B cell (primary cell): ENCODE measurements around the gene ABHD14A. TPM values are rescaled to one million over a fixed set of nuclear protein-coding genes. Genes with fewer than 3 reads are reported as not detected.

ENCODE experiments used
- ATAC-seq: fragments of 200-7000 bp; cut with Tn5 transposase; one replicate; pipeline ENCODE4 v1.10.0; 2021; ENCODE audit warnings: low read depth, mild to moderate bottlenecking, moderate number of reproducible peaks, moderate library complexity
- CTCF ChIA-PET: fragments of 350-600 bp; sonication (Branson Sonifier 250); formaldehyde crosslinking; loops from one replicate; lab custom pipeline; 2021; ENCODE audit warnings: antibody characterized with exemption, inconsistent platforms; lab: Charles Lee
- POLR2A ChIA-PET: fragments of 350-600 bp; sonication (Branson Sonifier 250); formaldehyde crosslinking; loops from one replicate; lab custom pipeline; 2021; ENCODE audit warnings: antibody characterized with exemption; lab: Charles Lee
- DNase-seq: peaks from one replicate; pipeline ENCODE4 v3.0.0; 2013
- H2AFZ ChIP-seq: 2 replicates; pipeline ENCODE4 v1.6.1; 2012; ENCODE audit warnings: mild to moderate bottlenecking, low read depth, low read length; ENCODE audit not compliant: insufficient read depth, poor library complexity, severe bottlenecking
- H3K27ac ChIP-seq, 2 donors: 1 replicate in 1 of 2; 2 replicates in 1 of 2; pipeline ENCODE4 v1.5.1; 2012 to 2013; ENCODE audit warnings: low read length in 2 of 2, mild to moderate bottlenecking in 2 of 2, moderate library complexity in 1 of 2
- H3K27me3 ChIP-seq, 4 experiments: fragments of 200-600 bp in 1 of 4; sonication (generic) in 1 of 4; replicated peaks in 1 of 4; 1 replicate in 2 of 4; 2 replicates in 2 of 4; pipeline versions ENCODE4 v1.6.1 to v1.7.0; 2013 to 2016; ENCODE audit warnings: low read length in 3 of 4, mild to moderate bottlenecking in 2 of 4, mixed read lengths in 1 of 4, moderate library complexity in 1 of 4; ENCODE audit not compliant: insufficient read depth in 4 of 4, control insufficient read depth in 3 of 4; ENCODE audit errors: control extremely low read depth in 1 of 4
- H3K36me3 ChIP-seq, 2 experiments: replicated peaks in 1 of 2; 1 replicate in 1 of 2; 2 replicates in 1 of 2; pipeline versions ENCODE4 v1.6.1 to v1.7.1; 2013; ENCODE audit warnings: low read length in 1 of 2; ENCODE audit not compliant: insufficient read depth in 2 of 2, control insufficient read depth in 1 of 2; ENCODE audit errors: control extremely low read depth in 1 of 2, extremely low read depth in 1 of 2
- H3K4me1 ChIP-seq, 2 donors: fragments of 200-600 bp in 1 of 2; sonication (generic) in 1 of 2; 1 replicate in 1 of 2; 2 replicates in 1 of 2; pipeline versions ENCODE4 v1.5.1 to v1.6.1; 2013 to 2017; ENCODE audit warnings: low read length in 2 of 2; ENCODE audit not compliant: control insufficient read depth in 2 of 2, insufficient read depth in 2 of 2
- H3K4me2 ChIP-seq: replicated peaks from 2 replicates; pipeline ENCODE3; 2012; ENCODE audit warnings: mild to moderate bottlenecking, low read depth, low read length; ENCODE audit not compliant: poor library complexity, severe bottlenecking
- H3K4me3 ChIP-seq, 5 experiments: fragments of 200-600 bp in 1 of 5; sonication (generic) in 1 of 5; 1 replicate in 3 of 5; 2 replicates in 2 of 5; pipeline versions ENCODE4 v1.5.1 to v1.7.0; 2011 to 2016; ENCODE audit warnings: low read length in 4 of 5, mild to moderate bottlenecking in 4 of 5, low read depth in 2 of 5, control low read depth in 1 of 5, moderate library complexity in 1 of 5; ENCODE audit not compliant: insufficient read depth in 1 of 5; ENCODE audit errors: control extremely low read depth in 1 of 5, extremely low read depth in 1 of 5
- H3K79me2 ChIP-seq: fragments of 200-600 bp; sonication (generic); one replicate; pipeline ENCODE4 v1.6.0; 2016; ENCODE audit warnings: low read length; ENCODE audit not compliant: control insufficient read depth, insufficient read depth
- H3K9ac ChIP-seq: fragments of 200-600 bp; sonication (generic); 2 replicates; pipeline ENCODE4 v1.6.1; 2017; ENCODE audit warnings: mild to moderate bottlenecking, low read length, moderate library complexity
- H3K9me3 ChIP-seq, 3 donors: one replicate each; pipeline versions ENCODE4 v1.6.1 to v1.7.1; 2013; ENCODE audit warnings: low read length in 2 of 3; ENCODE audit not compliant: control insufficient read depth in 2 of 3, insufficient read depth in 1 of 3; ENCODE audit errors: control extremely low read depth in 1 of 3
- H4K20me1 ChIP-seq: 2 replicates; pipeline ENCODE4 v1.6.0; 2012; ENCODE audit warnings: mild to moderate bottlenecking, low read length; ENCODE audit not compliant: insufficient read depth, control insufficient read depth, poor library complexity, severe bottlenecking
- H3K27ac Mint-ChIP-seq: one replicate; pipeline ENCODE4 v1.8.0; 2021; ENCODE audit warnings: mixed read lengths
- H3K27me3 Mint-ChIP-seq: one replicate; pipeline ENCODE4 v1.8.0; 2021; ENCODE audit warnings: mixed read lengths
- H3K4me1 Mint-ChIP-seq: one replicate; pipeline ENCODE4 v1.8.0; 2021; ENCODE audit warnings: mixed read lengths
- H3K4me3 Mint-ChIP-seq: one replicate; pipeline ENCODE4 v1.8.0; 2021; ENCODE audit warnings: mixed read lengths
- H3K9me3 Mint-ChIP-seq: one replicate; pipeline ENCODE4 v1.8.0; 2022; ENCODE audit warnings: mixed read lengths; ENCODE audit not compliant: insufficient read depth
- EZH2 ChIP-seq: IDR thresholded peaks from 2 replicates; pipeline ENCODE4 v1.6.1; 2012; ENCODE audit warnings: borderline replicate concordance, low read depth, mild to moderate bottlenecking, moderate library complexity, low read length; ENCODE audit not compliant: insufficient read depth, poor library complexity, severe bottlenecking
- WGBS: methylation state at CpG from one replicate; pipeline ENCODE4 v1.1.5; 2013; ENCODE audit warnings: missing lambda C conversion rate; ENCODE audit not compliant: insufficient coverage; 5-methylcytosine and 5-hydroxymethylcytosine counted together
- intact Hi-C: fragments of 100-400 bp; cut with micrococcal nuclease; formaldehyde crosslinking; loops from one replicate; pipeline ENCODE4 v1.10.0; 2022
- polyA plus RNA-seq: library from polyadenylated mRNA; depleted of rRNA; stranded (reverse); fragments of >200 nt; gene quantifications from 2 replicates; pipeline ENCODE4 v1.2.3, GENCODE V29; 2012
- total RNA-seq, 2 donors: library from RNA; stranded (reverse); fragments of 120-200 nt in 1 of 2; gene quantifications; 1 replicate in 1 of 2; 2 replicates in 1 of 2; pipeline versions ENCODE4 v1.2.3 to v1.2.4, GENCODE V29; 2013 to 2022
- TF ChIP-seq, protein P1 (sequence below): fragments of 200-600 bp; IDR thresholded peaks from one replicate; pipeline ENCODE4 v1.8.0; 2022; ENCODE audit warnings: antibody characterized with exemption, mild to moderate bottlenecking

ABHD14A gene
- total and polyA plus RNA-seq, 2 donors (not counting 1 experiment from before 2014, with no cell fraction given): 11.9 to 28.8 TPM

- WGBS: 46% methylated on average over 32 of the region's 33 CpGs
- ChIA-PET CTCF (interaction anchor here (0.7 to 1.3 kb wide), 2 partner anchors 18 to 517 kb away, joined by 3 to 4 read pairs; no protein-coding TSS in a partner anchor), POLR2A (no interaction called here)
- no peaks in the 10 kb centered on the region for H3K9me3 Mint-ChIP-seq
- Histone ChIP-seq H3K4me1 (peaks cover 7 to 10% of the 10 kb centered on the region in 2 donors), H3K4me3 (peak within 1 kb of the TSS in 3 of 5 experiments; percentile 35 to 54 (median 51)), H4K20me1 (no peaks in the 10 kb centered on the region), H3K27ac (no peak within 1 kb of the TSS), H3K9me3 (peaks cover 0 to 6% (median 0%) of the 10 kb centered on the region in 3 donors), H3K27me3 (peaks cover 0 to 27% (median 15%) of the 10 kb centered on the region in 4 experiments), H2AFZ (peak within 1 kb of the TSS; percentile 75), H3K36me3 (no peaks in the 10 kb centered on the region), H3K79me2 (no peaks in the 10 kb centered on the region), H3K4me2 (peak within 1 kb of the TSS; percentile 89), H3K9ac (peak within 1 kb of the TSS; percentile 51)
- H3K27ac Mint-ChIP-seq: no peak within 1 kb of the TSS
- H3K4me3 Mint-ChIP-seq: peak within 1 kb of the TSS; percentile 71
- H3K4me1 Mint-ChIP-seq: peaks cover 5% of the 10 kb centered on the region
- H3K27me3 Mint-ChIP-seq: peaks cover 17% of the 10 kb centered on the region
- ATAC-seq (no peak), DNase-seq (no peak)
- intact Hi-C loops: no loop called here
- TF ChIP-seq, protein P1, sequence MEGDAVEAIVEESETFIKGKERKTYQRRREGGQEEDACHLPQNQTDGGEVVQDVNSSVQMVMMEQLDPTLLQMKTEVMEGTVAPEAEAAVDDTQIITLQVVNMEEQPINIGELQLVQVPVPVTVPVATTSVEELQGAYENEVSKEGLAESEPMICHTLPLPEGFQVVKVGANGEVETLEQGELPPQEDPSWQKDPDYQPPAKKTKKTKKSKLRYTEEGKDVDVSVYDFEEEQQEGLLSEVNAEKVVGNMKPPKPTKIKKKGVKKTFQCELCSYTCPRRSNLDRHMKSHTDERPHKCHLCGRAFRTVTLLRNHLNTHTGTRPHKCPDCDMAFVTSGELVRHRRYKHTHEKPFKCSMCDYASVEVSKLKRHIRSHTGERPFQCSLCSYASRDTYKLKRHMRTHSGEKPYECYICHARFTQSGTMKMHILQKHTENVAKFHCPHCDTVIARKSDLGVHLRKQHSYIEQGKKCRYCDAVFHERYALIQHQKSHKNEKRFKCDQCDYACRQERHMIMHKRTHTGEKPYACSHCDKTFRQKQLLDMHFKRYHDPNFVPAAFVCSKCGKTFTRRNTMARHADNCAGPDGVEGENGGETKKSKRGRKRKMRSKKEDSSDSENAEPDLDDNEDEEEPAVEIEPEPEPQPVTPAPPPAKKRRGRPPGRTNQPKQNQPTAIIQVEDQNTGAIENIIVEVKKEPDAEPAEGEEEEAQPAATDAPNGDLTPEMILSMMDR: no peak
- no peak for TF ChIP-seq EZH2
These were observed 19.5 kb upstream of the ABHD14A start, which contains the start of gene GPR62 for GRCh38 chr3:51955175-51955892. TSS of gene GPR62 (plus strand) at chr3:51955381. CDS start at chr3:51955653, 272 bp downstream.
